Thyroid gland (tissue), 4 donors: ENCODE results near the gene HSD17B14.

ENCODE experiments used
- POLR2A ChIP-seq, 2 donors: fragments of 450-650 bp; IDR thresholded peaks; one replicate each; pipeline ENCODE4 v1.6.1; 2017; ENCODE audit warnings: antibody characterized with exemption in 2 of 2, mild to moderate bottlenecking in 2 of 2, moderate library complexity in 1 of 2
- TF ChIP-seq, protein P1 (sequence below), 6 experiments: fragments of 200-600 bp in 3 of 6; fragments of 450-650 bp in 3 of 6; sonication (generic) in 3 of 6; IDR thresholded peaks; one replicate each; pipeline ENCODE4 v1.5.1; 2016 to 2019; ENCODE audit warnings: antibody characterized with exemption in 6 of 6, mild to moderate bottlenecking in 2 of 6, inconsistent platforms in 1 of 6, moderate library complexity in 1 of 6

DNA sequence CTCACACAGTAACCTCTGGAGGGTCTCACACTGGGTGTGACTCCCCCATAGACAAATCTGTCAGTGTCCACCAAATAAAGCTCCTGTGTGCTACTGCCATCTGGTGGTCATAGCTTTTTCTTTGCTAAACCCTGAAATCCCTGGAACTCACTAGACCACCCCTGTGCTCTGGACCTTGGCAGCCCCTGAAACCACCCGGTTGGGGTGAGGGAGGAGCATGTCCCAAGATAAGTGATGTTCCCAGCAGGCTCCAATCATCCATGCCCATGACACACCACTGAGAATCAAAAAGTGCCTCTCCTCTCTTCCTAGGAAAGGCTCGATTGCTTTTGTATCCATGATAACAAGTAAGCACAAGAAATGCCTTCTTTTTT is 6.5 kb upstream of the HSD17B14 start:
- TF ChIP-seq, protein P1, sequence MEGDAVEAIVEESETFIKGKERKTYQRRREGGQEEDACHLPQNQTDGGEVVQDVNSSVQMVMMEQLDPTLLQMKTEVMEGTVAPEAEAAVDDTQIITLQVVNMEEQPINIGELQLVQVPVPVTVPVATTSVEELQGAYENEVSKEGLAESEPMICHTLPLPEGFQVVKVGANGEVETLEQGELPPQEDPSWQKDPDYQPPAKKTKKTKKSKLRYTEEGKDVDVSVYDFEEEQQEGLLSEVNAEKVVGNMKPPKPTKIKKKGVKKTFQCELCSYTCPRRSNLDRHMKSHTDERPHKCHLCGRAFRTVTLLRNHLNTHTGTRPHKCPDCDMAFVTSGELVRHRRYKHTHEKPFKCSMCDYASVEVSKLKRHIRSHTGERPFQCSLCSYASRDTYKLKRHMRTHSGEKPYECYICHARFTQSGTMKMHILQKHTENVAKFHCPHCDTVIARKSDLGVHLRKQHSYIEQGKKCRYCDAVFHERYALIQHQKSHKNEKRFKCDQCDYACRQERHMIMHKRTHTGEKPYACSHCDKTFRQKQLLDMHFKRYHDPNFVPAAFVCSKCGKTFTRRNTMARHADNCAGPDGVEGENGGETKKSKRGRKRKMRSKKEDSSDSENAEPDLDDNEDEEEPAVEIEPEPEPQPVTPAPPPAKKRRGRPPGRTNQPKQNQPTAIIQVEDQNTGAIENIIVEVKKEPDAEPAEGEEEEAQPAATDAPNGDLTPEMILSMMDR (IDR thresholded peaks at IDR 0.05): peak; percentile 48 to 86 (median 72)
- TF ChIP-seq POLR2A (IDR thresholded peaks at IDR 0.05): no peak
